Right lobe of liver (tissue), 4 donors: ENCODE data around the gene FKBP1B.

ENCODE experiments used
- CTCF ChIP-seq, 4 donors: fragments of 200-600 bp in 3 of 4; fragments of 450-650 bp in 1 of 4; IDR thresholded peaks; one replicate each; pipeline versions ENCODE4 v1.5.1 to v1.8.0; 2016 to 2022; ENCODE audit warnings: antibody characterized with exemption in 4 of 4, mild to moderate bottlenecking in 2 of 4
- POLR2A ChIP-seq: fragments of 450-650 bp; IDR thresholded peaks from one replicate; pipeline ENCODE4 v1.6.1; 2017; ENCODE audit warnings: antibody characterized with exemption, mild to moderate bottlenecking
- donor health status: DM: no; HTN: no; CAD: no.
- donor health status: DM: no; HTN: no; CAD: no.
- donor health status: DM: no; HTN: yes; CAD: no.

GRCh38 chr2:24065341-24065740 lies 15.8 kb downstream of the FKBP1B start:
- no peak for TF ChIP-seq POLR2A
- no peak for TF ChIP-seq CTCF (IDR thresholded peaks at IDR 0.05)
